Retinal pigment epithelial cell (primary cell): ENCODE data around the gene LEMD2.
A peak's percentile ranks its signal among the peaks of the same experiment; 100 is the strongest.

Source experiments
- DNase-seq: peaks from one replicate; pipeline ENCODE4 v3.0.0-alpha.2; 2010; ENCODE audit warnings: low read depth
- H3K4me3 ChIP-seq: 2 replicates; pipeline ENCODE4 v1.5.1; 2011; ENCODE audit warnings: mild to moderate bottlenecking, low read length, control low read depth, moderate library complexity
- CTCF ChIP-seq: conservative IDR thresholded peaks from 2 replicates; pipeline ENCODE4 v1.5.1; 2011; ENCODE audit warnings: low read depth, low read length, control low read depth, inconsistent platforms

Gene LEMD2

DNA sequence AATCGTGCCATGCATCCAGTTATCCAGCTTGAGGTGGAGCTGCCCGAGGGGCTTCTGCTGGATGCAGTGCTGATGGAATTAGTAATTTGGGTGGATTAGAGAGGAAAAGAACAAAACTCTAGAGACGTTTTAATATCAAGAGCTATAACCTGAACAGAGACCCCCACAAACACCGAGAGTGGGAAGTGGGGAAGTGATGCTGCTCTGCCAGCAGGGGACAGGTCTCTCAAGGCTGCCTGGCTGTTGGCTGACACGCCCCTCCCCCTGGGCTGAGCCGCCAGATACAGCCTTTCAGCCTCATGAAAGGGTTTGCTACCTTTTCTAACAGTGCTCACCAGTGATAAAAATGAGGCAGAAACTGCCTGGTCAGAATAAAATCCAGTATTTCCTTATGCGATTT lies 9.6 kb downstream of the LEMD2 start:
- no peak overlapping the region for H3K4me3 ChIP-seq
- TF ChIP-seq CTCF = peak; percentile 39

DNA sequence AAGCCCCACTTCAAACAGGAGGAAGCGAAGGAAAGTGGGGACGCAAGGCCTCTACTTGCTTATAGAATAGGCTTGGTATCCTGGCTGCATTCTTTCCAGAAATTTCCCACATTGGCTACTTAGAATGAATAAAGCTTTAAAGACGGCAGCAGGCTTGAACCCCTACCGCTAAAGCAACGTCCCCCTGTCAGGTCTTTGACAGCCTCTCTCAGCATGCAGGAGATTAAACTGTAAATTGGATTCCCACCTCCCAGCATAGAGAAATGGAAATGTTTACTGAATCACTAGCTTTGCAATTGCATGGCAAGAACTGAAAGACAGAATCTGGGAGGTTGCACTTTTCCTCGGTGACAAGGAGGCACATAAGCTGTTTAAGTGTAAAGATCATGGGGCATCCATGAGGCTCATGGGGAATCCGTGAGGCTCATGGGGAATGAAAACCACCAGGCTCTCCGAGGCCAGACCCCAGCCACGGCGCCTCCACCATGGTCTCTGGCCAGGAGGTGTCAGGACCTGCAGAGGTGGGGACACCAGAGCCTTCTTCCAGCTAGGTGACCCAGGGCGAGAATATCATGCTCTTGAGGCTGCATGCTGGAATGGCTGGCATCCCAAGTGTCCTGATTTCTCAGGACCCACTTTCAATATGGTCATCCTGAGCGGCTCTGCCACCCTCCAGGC lies 10.3 kb downstream of the LEMD2 start:
- H3K4me3 ChIP-seq = no peak overlapping the region
- no peak for DNase-seq
- no peak for TF ChIP-seq CTCF

More for the DNA sequence above, 9.6 kb downstream of the LEMD2 start:
- no peak for DNase-seq

DNA sequence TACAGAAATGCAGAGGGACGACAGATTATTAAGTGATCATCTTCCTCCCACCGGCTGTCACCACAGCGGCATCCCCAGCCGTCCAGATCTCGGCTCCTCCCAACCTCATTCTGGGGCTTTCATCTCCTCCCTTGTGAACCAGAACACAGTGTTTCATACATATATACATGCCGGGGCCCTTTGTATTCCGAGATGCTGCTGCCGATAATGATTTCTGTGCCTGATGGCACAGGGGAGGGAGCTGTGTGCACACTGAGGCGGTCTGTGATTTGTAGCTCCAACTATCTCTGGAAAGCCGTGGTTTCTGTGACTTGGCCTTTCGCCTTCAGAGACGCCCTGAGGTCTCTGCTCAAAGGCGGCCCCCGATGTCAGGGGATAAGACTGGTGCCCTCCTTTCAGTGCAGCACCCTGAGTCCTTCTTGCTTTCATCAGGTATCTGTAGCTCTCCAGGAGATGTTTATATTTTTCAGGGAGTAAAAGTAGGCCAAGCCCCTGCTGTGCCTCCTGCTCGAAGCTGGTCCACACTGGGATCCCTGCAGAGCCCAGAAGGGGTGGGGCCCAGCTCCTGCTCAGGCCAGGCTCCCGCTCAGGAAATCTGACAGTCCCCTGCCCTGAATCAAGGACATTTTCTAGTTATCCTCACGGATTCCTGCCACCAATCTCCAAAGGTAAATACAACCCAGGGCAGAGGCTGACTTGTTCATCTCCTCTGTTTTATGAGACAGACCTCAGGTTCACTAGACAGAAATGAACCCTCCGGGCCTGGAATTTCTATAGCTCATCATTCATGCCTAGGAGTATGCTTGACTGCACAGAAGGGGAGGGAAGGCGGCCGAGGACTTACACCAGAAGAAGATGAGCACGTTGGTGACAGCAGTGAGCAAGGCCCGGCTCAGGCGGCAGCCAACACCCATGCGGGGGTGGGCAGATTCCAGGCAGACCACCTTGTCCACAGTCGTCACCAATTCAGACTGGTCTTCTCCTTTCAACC lies 11.2 kb downstream of the LEMD2 start:
- no peak for TF ChIP-seq CTCF
- no peak for DNase-seq

GRCh38 chr6:33776764-33777163 lies 12.2 kb downstream of the LEMD2 start:
- no peak for TF ChIP-seq CTCF
- no peak overlapping the region for H3K4me3 ChIP-seq
- DNase-seq = no peak

More for the DNA sequence above, 11.2 kb downstream of the LEMD2 start:
- no peak overlapping the region for H3K4me3 ChIP-seq

DNA sequence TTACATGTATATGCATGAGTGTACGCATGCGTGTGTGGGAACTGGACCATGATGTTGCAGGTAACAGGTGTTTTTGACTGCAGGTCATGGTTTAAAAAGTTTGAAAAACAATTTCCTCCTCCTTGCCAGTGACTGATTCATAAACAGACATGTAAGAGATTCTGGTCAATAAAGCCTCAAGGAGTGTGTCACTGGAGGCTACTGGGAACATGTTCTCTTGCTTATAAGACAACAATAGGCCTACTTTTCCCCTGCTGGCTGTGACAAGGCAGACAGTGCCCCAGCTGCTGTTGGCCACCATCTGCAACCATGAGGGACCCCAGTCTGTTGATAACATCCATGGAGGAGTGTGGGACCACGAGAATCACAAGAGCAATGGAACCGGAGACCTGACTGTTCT lies 12.7 kb downstream of the LEMD2 start:
- no peak for DNase-seq
- TF ChIP-seq CTCF = no peak
- H3K4me3 ChIP-seq = no peak overlapping the region

DNA sequence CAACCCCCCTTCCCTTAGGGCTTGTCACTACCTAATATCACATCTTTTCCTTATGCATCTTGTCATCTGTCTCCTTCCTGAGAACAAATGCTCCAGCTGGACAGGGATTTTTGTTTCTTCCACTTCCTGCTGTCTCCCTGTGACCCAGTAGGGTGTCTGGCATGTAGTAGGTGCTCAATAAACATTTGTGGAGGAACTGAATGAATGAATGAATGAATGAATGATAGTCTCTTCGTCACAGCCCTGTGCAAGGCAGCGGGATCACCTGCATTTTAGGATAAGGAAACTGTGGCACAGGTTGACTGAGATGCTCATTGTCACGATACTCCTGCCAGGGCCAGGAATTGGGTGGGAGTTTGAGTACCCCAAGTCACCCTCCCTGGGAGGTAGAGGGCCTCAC lies 14.2 kb downstream of the LEMD2 start:
- H3K4me3 ChIP-seq = no peak overlapping the region
- DNase-seq = no peak
- no peak for TF ChIP-seq CTCF
